IMR-90 (cell line): ENCODE data around the gene KLHL40.

Source experiments
- BHLHE40 ChIP-seq: fragments of 150-350 bp; IDR thresholded peaks from 2 replicates; pipeline ENCODE4 v1.6.1; 2016; ENCODE audit warnings: mild to moderate bottlenecking, low read depth, low read length
- CTCF ChIP-seq: conservative IDR thresholded peaks from 2 replicates; pipeline ENCODE4 v1.5.1; 2012; ENCODE audit warnings: mild to moderate bottlenecking, low read depth, low read length, improper control_type of control experiment
- MAFK ChIP-seq: IDR thresholded peaks from 2 replicates; pipeline ENCODE4 v1.6.1; 2012; ENCODE audit warnings: low read depth, low read length, improper control_type of control experiment
- POLR2A ChIP-seq: IDR thresholded peaks from 2 replicates; pipeline ENCODE4 v1.6.1; 2012; ENCODE audit warnings: mild to moderate bottlenecking, low read depth, low read length
- RAD21 ChIP-seq: IDR thresholded peaks from 2 replicates; pipeline ENCODE4 v1.6.1; 2012; ENCODE audit warnings: low read length, improper control_type of control experiment
- RFX5 ChIP-seq: IDR thresholded peaks from 2 replicates; pipeline ENCODE4 v1.8.0; 2012; ENCODE audit warnings: low read depth, mild to moderate bottlenecking, low read length, moderate library complexity

- no peak for TF ChIP-seq POLR2A
- no peak for TF ChIP-seq MAFK
- no peak for TF ChIP-seq CTCF
- TF ChIP-seq RAD21: no peak
- TF ChIP-seq RFX5: no peak
- TF ChIP-seq BHLHE40: no peak
Measured at GRCh38 chr3:42723219-42723618, 37.9 kb downstream of the KLHL40 start.
